NB4 (cell line): Measurements from ENCODE around the gene SLC22A23.

Source experiments
- DNase-seq: peaks from one replicate; pipeline ENCODE4 v3.0.0; 2010; ENCODE audit warnings: low read depth
- H3K4me3 ChIP-seq: one replicate; pipeline ENCODE4 v1.5.1; 2011; ENCODE audit warnings: mild to moderate bottlenecking, low read depth, low read length, moderate library complexity
- MYC ChIP-seq: IDR thresholded peaks from 2 replicates; pipeline ENCODE4 v1.6.1; 2011; ENCODE audit warnings: low read depth, low read length
- POLR2A ChIP-seq: IDR thresholded peaks from 2 replicates; pipeline ENCODE4 v1.6.1; 2011; ENCODE audit warnings: mild to moderate bottlenecking; ENCODE audit not compliant: insufficient read length; ENCODE audit errors: extremely low read depth
- TF ChIP-seq, protein P1 (sequence below): IDR thresholded peaks from one replicate; pipeline ENCODE4 v1.5.1; 2012; ENCODE audit warnings: low read depth, low read length
- TF ChIP-seq, protein P2 (sequence below): IDR thresholded peaks from 2 replicates; pipeline ENCODE4 v1.6.1; 2011; ENCODE audit warnings: low read depth, low read length

SLC22A23 gene

DNA sequence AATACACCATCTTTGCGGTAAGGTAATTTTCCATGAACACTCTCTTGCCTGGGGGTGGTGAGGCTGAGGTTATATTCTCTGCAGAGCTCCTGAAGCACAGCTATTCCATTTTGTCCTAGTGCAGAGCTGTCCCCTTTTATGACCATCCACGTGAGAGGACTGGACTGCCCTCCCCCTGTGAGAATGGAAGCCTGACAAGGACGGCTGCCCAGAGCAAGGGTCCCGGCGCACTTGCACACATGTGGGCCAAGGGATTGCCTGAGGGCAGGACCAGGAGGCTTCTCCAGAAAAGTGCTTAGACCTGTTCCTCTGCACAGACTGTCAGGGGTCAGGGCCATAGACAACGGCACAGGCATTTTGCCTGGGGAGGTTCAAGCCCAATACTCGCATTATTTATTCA is 48.2 kb downstream of the SLC22A23 start:
- no peak for DNase-seq
- no peak overlapping the region for H3K4me3 ChIP-seq
- TF ChIP-seq, protein P1, sequence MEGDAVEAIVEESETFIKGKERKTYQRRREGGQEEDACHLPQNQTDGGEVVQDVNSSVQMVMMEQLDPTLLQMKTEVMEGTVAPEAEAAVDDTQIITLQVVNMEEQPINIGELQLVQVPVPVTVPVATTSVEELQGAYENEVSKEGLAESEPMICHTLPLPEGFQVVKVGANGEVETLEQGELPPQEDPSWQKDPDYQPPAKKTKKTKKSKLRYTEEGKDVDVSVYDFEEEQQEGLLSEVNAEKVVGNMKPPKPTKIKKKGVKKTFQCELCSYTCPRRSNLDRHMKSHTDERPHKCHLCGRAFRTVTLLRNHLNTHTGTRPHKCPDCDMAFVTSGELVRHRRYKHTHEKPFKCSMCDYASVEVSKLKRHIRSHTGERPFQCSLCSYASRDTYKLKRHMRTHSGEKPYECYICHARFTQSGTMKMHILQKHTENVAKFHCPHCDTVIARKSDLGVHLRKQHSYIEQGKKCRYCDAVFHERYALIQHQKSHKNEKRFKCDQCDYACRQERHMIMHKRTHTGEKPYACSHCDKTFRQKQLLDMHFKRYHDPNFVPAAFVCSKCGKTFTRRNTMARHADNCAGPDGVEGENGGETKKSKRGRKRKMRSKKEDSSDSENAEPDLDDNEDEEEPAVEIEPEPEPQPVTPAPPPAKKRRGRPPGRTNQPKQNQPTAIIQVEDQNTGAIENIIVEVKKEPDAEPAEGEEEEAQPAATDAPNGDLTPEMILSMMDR: no peak
- no peak for TF ChIP-seq MYC
- TF ChIP-seq POLR2A: no peak
- TF ChIP-seq, protein P2, sequence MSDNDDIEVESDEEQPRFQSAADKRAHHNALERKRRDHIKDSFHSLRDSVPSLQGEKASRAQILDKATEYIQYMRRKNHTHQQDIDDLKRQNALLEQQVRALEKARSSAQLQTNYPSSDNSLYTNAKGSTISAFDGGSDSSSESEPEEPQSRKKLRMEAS: no peak

DNA sequence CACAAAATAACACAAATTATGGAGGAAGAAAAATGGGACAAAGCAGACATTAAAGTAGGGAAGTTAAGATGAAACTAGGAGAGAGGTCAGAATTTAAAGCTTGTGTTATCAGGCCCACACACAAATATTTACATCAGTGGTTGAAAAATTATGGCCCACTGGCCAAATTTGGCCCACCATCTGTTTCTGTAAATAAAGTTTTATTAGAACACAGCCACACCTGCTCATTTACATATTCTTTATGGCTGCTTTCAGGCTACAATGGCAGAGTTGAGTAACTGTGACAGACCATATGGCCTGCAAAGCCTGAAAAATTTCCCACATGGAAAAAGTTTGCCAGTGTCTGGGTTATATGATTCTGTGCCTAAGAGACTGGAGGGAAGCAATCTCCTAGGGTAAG is 49.0 kb downstream of the SLC22A23 start:
- TF ChIP-seq, protein P1: no peak
- TF ChIP-seq MYC (no peak), POLR2A (no peak)
- TF ChIP-seq, protein P2: no peak
- no peak for DNase-seq
- H3K4me3 ChIP-seq: no peak overlapping the region

DNA sequence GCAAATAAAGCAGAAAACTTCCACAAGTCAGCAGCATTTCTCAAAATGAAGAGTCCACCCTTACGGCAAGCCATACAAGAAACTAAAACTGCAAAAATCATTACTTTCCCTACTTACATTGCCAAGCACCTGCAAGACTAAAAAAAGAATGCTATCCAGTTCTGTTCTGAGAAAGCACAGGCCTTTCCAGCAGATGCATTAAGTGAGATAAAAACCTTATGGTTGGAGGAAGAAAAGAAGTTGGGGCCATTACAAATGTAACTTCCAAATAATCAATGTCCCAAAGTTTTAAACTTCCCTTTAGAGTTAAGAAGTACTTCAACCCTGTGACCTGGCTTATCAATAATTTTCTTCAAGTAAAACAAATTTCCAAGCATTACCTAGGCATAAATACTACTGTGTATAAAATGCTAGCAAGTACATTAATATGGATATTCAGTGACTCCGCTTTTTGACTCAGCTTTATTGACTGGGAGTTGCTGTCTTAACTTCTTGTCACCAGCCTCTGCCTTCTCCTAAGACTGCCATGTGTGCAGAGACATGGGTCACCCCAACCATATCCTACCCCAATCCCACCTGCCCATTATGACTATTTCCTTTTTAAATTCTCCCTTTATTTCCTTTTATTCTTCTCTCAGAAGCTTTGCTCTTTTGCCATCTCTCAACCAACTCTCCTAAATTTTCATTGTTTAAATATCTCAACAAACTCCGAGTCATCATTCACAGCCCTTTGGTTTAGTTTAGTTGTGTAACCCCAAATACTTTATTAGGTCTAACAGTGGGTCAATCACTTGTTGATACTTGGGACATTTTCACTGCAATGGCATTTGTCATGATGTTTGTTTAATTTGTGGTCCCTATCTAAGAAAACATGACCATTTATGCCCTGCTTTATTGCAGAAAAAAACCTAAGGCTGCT is 49.7 kb downstream of the SLC22A23 start:
- TF ChIP-seq, protein P2: no peak
- TF ChIP-seq MYC: no peak
- TF ChIP-seq POLR2A: no peak
- TF ChIP-seq, protein P1: no peak
- no peak for DNase-seq
- H3K4me3 ChIP-seq: no peak overlapping the region

DNA sequence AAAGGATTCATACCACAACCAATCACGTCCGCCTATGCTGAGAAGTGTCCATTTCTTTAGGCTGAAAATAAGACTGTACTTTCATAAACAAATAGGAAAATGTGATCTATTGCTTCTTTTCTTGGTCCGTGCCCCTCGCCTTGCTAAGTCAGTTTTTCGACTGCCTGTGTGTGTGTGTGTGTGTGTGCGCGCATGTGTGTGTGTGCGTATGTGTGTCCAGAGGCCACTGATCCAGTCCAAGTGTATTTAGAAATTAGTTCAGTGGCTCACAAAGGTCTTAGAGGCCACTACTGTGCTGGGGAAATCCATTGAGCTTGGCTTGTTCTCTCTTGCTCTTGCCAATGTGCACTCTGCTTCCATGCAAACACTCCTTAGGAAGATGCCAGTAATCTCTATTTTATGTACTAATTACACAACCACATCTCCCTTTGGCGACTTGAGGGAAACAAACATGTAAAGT is 50.5 kb downstream of the SLC22A23 start:
- H3K4me3 ChIP-seq: no peak overlapping the region
- no peak for DNase-seq
- TF ChIP-seq, protein P2: no peak
- TF ChIP-seq, protein P1: no peak
- no peak for TF ChIP-seq POLR2A
- no peak for TF ChIP-seq MYC

DNA sequence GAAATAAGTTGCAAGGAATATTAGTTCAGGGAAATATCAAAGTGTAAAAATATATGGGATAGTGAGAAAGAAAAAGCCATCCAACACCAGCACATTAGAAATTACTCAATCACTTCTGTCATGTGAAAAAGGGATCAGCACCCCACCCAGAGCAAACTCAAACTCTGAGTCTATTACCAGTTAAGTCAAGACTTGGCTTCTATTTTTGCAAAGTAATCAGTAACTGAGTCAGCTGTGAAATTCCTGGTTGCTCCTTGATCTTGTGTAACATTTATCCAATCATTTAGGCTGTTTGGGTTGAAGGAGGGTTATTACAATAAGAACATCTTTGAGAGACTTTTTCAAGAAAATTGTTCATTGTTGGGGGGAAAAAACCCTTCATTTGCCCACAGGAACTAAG is 51.2 kb downstream of the SLC22A23 start:
- no peak for DNase-seq
- TF ChIP-seq, protein P2: no peak
- no peak for TF ChIP-seq MYC
- TF ChIP-seq POLR2A: no peak
- TF ChIP-seq, protein P1: no peak
- H3K4me3 ChIP-seq: no peak overlapping the region
